ENCODE measurements around the gene TOM1. TPM values are rescaled to one million over a fixed set of nuclear protein-coding genes. Genes with fewer than 3 reads are reported as not detected.
A peak's percentile ranks its signal among the peaks of the same experiment; 100 is the strongest.

TOM1 gene
- total RNA-seq, 1 donor from 2014 or later, result 21.2 TPM

GRCh38 chr22:35322126-35322525 lies 22.4 kb downstream of the TOM1 start:
- H3K27me3 Mint-ChIP-seq (ENCODE audit: low read depth), result no peaks in the 10 kb centered on the region
- intact Hi-C loops (cut with micrococcal nuclease), result no loop called here
- DNase-seq (ENCODE audit: low spot score), result no peak
- no peaks in the 10 kb centered on the region for H3K4me1 Mint-ChIP-seq (ENCODE audit: low read depth)
- H3K27ac Mint-ChIP-seq, result no peak overlapping the region
- H3K36me3 Mint-ChIP-seq (ENCODE audit: low read depth), result peaks cover 33% of the 10 kb centered on the region
- no peak overlapping the region for H3K4me3 Mint-ChIP-seq (ENCODE audit: low read depth)
- no peaks in the 10 kb centered on the region for H3K9me3 Mint-ChIP-seq

GRCh38 chr22:35322893-35323292 lies 23.2 kb downstream of the TOM1 start:
- Mint-ChIP-seq H3K36me3 (ENCODE audit: low read depth) (peaks cover 33% of the 10 kb centered on the region), H3K4me3 (ENCODE audit: low read depth) (no peak overlapping the region), H3K4me1 (ENCODE audit: low read depth) (no peaks in the 10 kb centered on the region), H3K27ac (no peak overlapping the region), H3K9me3 (no peaks in the 10 kb centered on the region), H3K27me3 (ENCODE audit: low read depth) (no peaks in the 10 kb centered on the region)
- intact Hi-C loops (cut with micrococcal nuclease), result no loop called here
- DNase-seq (ENCODE audit: low spot score), result no peak

- H3K9me3 Mint-ChIP-seq, result no peaks in the 10 kb centered on the region
- peaks cover 35% of the 10 kb centered on the region for H3K36me3 Mint-ChIP-seq (ENCODE audit: low read depth)
- intact Hi-C loops (cut with micrococcal nuclease), result no loop called here
- H3K4me3 Mint-ChIP-seq (ENCODE audit: low read depth), result no peak overlapping the region
- H3K27ac Mint-ChIP-seq, result no peak overlapping the region
- no peaks in the 10 kb centered on the region for H3K27me3 Mint-ChIP-seq (ENCODE audit: low read depth)
- DNase-seq (ENCODE audit: low spot score), result no peak
- peaks cover 3% of the 10 kb centered on the region for H3K4me1 Mint-ChIP-seq (ENCODE audit: low read depth)
These were observed 23.6 kb downstream of the TOM1 start for GRCh38 chr22:35323305-35323704.

GRCh38 chr22:35324067-35324466 lies 24.4 kb downstream of the TOM1 start:
- DNase-seq (ENCODE audit: low spot score), result no peak
- no peak overlapping the region for H3K27ac Mint-ChIP-seq
- no peak overlapping the region for H3K4me3 Mint-ChIP-seq (ENCODE audit: low read depth)
- H3K27me3 Mint-ChIP-seq (ENCODE audit: low read depth), result no peaks in the 10 kb centered on the region
- no peaks in the 10 kb centered on the region for H3K9me3 Mint-ChIP-seq
- H3K36me3 Mint-ChIP-seq (ENCODE audit: low read depth), result peaks cover 37% of the 10 kb centered on the region
- peaks cover 6% of the 10 kb centered on the region for H3K4me1 Mint-ChIP-seq (ENCODE audit: low read depth)
- intact Hi-C loops (cut with micrococcal nuclease), result no loop called here

- no peaks in the 10 kb centered on the region for H3K9me3 Mint-ChIP-seq
- intact Hi-C loops (cut with micrococcal nuclease), result no loop called here
- H3K4me3 Mint-ChIP-seq (ENCODE audit: low read depth), result no peak overlapping the region
- no peak overlapping the region for H3K27ac Mint-ChIP-seq
- H3K4me1 Mint-ChIP-seq (ENCODE audit: low read depth), result peaks cover 12% of the 10 kb centered on the region
- peaks cover 42% of the 10 kb centered on the region for H3K36me3 Mint-ChIP-seq (ENCODE audit: low read depth)
- no peak for DNase-seq (ENCODE audit: low spot score)
- no peaks in the 10 kb centered on the region for H3K27me3 Mint-ChIP-seq (ENCODE audit: low read depth)
These were observed 25.1 kb downstream of the TOM1 start for GRCh38 chr22:35324762-35325161.

- no peak for DNase-seq (ENCODE audit: low spot score)
- no peaks in the 10 kb centered on the region for H3K27me3 Mint-ChIP-seq (ENCODE audit: low read depth)
- no peak overlapping the region for H3K27ac Mint-ChIP-seq
- peaks cover 16% of the 10 kb centered on the region for H3K4me1 Mint-ChIP-seq (ENCODE audit: low read depth)
- no peaks in the 10 kb centered on the region for H3K9me3 Mint-ChIP-seq
- peaks cover 44% of the 10 kb centered on the region for H3K36me3 Mint-ChIP-seq (ENCODE audit: low read depth)
- intact Hi-C loops (cut with micrococcal nuclease), result no loop called here
- H3K4me3 Mint-ChIP-seq (ENCODE audit: low read depth), result no peak overlapping the region
These were observed 25.5 kb downstream of the TOM1 start for GRCh38 chr22:35325209-35325608.

- DNase-seq (ENCODE audit: low spot score), result no peak
- no peak overlapping the region for H3K4me3 Mint-ChIP-seq (ENCODE audit: low read depth)
- no peaks in the 10 kb centered on the region for H3K9me3 Mint-ChIP-seq
- H3K27me3 Mint-ChIP-seq (ENCODE audit: low read depth), result no peaks in the 10 kb centered on the region
- no peak overlapping the region for H3K27ac Mint-ChIP-seq
- H3K36me3 Mint-ChIP-seq (ENCODE audit: low read depth), result peaks cover 55% of the 10 kb centered on the region
- H3K4me1 Mint-ChIP-seq (ENCODE audit: low read depth), result peaks cover 21% of the 10 kb centered on the region
- intact Hi-C loops (cut with micrococcal nuclease), result no loop called here
These were observed 27.3 kb downstream of the TOM1 start for GRCh38 chr22:35326854-35327562.

- H3K4me3 Mint-ChIP-seq (ENCODE audit: low read depth), result no peak overlapping the region
- no peak for DNase-seq (ENCODE audit: low spot score)
These were observed 28.2 kb downstream of the TOM1 start for GRCh38 chr22:35327690-35328471.

GRCh38 chr22:35328472-35328885 lies 28.8 kb downstream of the TOM1 start:
- H3K27me3 Mint-ChIP-seq (ENCODE audit: low read depth), result no peaks in the 10 kb centered on the region
- no peaks in the 10 kb centered on the region for H3K9me3 Mint-ChIP-seq
- peaks cover 24% of the 10 kb centered on the region for H3K4me1 Mint-ChIP-seq (ENCODE audit: low read depth)
- H3K36me3 Mint-ChIP-seq (ENCODE audit: low read depth), result peaks cover 63% of the 10 kb centered on the region
- DNase-seq (ENCODE audit: low spot score), result no peak
- intact Hi-C loops (cut with micrococcal nuclease), result no loop called here
- no peak overlapping the region for H3K27ac Mint-ChIP-seq
- H3K4me3 Mint-ChIP-seq (ENCODE audit: low read depth), result no peak overlapping the region

More at GRCh38 chr22:35327690-35328471, 28.2 kb downstream of the TOM1 start:
- H3K27ac Mint-ChIP-seq, result no peak overlapping the region
- peaks cover 24% of the 10 kb centered on the region for H3K4me1 Mint-ChIP-seq (ENCODE audit: low read depth)
- no peaks in the 10 kb centered on the region for H3K9me3 Mint-ChIP-seq
- no peaks in the 10 kb centered on the region for H3K27me3 Mint-ChIP-seq (ENCODE audit: low read depth)
- H3K36me3 Mint-ChIP-seq (ENCODE audit: low read depth), result peaks cover 63% of the 10 kb centered on the region
- intact Hi-C loops (cut with micrococcal nuclease), result no loop called here

GRCh38 chr22:35329114-35329847 lies 29.6 kb downstream of the TOM1 start:
- H3K36me3 Mint-ChIP-seq (ENCODE audit: low read depth), result peaks cover 63% of the 10 kb centered on the region
- no peaks in the 10 kb centered on the region for H3K27me3 Mint-ChIP-seq (ENCODE audit: low read depth)
- intact Hi-C loops (cut with micrococcal nuclease), result no loop called here
- H3K4me1 Mint-ChIP-seq (ENCODE audit: low read depth), result peaks cover 31% of the 10 kb centered on the region
- H3K4me3 Mint-ChIP-seq (ENCODE audit: low read depth), result no peak overlapping the region
- no peaks in the 10 kb centered on the region for H3K9me3 Mint-ChIP-seq
- no peak for DNase-seq (ENCODE audit: low spot score)
- no peak overlapping the region for H3K27ac Mint-ChIP-seq

GRCh38 chr22:35330258-35330861 lies 30.7 kb downstream of the TOM1 start:
- Mint-ChIP-seq H3K4me3 (ENCODE audit: low read depth) (peak overlapping the region; percentile 57), H3K27ac (peak overlapping the region; percentile 71), H3K27me3 (ENCODE audit: low read depth) (no peaks in the 10 kb centered on the region), H3K36me3 (ENCODE audit: low read depth) (peaks cover 55% of the 10 kb centered on the region), H3K4me1 (ENCODE audit: low read depth) (peaks cover 40% of the 10 kb centered on the region), H3K9me3 (no peaks in the 10 kb centered on the region)
- DNase-seq (ENCODE audit: low spot score), result peak; percentile 50
- intact Hi-C loops (cut with micrococcal nuclease), result no loop called here

GRCh38 chr22:35332278-35332677 lies 32.6 kb downstream of the TOM1 start:
- Mint-ChIP-seq H3K27me3 (ENCODE audit: low read depth) (no peaks in the 10 kb centered on the region), H3K36me3 (ENCODE audit: low read depth) (peaks cover 51% of the 10 kb centered on the region), H3K4me3 (ENCODE audit: low read depth) (no peak overlapping the region), H3K27ac (peak overlapping the region; percentile 56), H3K4me1 (ENCODE audit: low read depth) (peaks cover 51% of the 10 kb centered on the region), H3K9me3 (no peaks in the 10 kb centered on the region)
- DNase-seq (ENCODE audit: low spot score), result no peak
- intact Hi-C loops (cut with micrococcal nuclease), result no loop called here

Data from activated T-helper 2 cell treated with anti-CD3 and anti-CD28 coated beads, Interferon-gamma antibody, Interleukin-2, Interleukin-4, amounts not matched to agents 10 μg/mL and 5 μg/mL and 100 μg/mL, durations not matched to agents 14 hours and 24 hours and 36 hours (primary cell).